Sigmoid colon (tissue), 3 donors: Measurements from ENCODE around the gene TMEM247.

Experiments used
- POLR2A ChIP-seq, 2 donors: fragments of 450-650 bp; IDR thresholded peaks; one replicate each; pipeline ENCODE4 v1.6.1; 2016; ENCODE audit warnings: antibody characterized with exemption in 2 of 2, mild to moderate bottlenecking in 2 of 2, moderate library complexity in 2 of 2
- TF ChIP-seq, protein P1 (sequence below), 4 experiments: fragments of 450-650 bp in 3 of 4; fragments of 200-600 bp in 1 of 4; IDR thresholded peaks; one replicate each; pipeline ENCODE4 v1.5.1; 2016 to 2019; ENCODE audit warnings: antibody characterized with exemption in 4 of 4, mild to moderate bottlenecking in 3 of 4, moderate library complexity in 2 of 4

DNA sequence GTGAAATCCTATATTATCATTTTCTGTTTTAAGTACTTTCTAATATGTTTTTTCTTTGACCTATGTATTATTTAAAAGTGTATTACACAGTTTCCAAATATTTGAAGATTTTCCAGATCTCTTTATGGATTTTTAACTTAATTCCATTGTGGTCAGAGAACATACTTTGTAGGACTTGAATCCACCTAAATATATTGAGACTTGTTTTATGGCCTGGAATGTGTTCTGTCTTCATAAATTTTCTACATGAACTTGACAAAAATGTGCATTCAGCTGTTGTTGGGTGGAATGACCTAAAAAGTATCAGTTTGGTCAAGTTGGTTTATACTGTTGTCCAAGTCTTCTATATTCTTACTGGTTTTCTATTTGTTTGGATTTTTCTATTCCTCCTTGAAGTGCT is 33.8 kb upstream of the TMEM247 start:
- TF ChIP-seq, protein P1, sequence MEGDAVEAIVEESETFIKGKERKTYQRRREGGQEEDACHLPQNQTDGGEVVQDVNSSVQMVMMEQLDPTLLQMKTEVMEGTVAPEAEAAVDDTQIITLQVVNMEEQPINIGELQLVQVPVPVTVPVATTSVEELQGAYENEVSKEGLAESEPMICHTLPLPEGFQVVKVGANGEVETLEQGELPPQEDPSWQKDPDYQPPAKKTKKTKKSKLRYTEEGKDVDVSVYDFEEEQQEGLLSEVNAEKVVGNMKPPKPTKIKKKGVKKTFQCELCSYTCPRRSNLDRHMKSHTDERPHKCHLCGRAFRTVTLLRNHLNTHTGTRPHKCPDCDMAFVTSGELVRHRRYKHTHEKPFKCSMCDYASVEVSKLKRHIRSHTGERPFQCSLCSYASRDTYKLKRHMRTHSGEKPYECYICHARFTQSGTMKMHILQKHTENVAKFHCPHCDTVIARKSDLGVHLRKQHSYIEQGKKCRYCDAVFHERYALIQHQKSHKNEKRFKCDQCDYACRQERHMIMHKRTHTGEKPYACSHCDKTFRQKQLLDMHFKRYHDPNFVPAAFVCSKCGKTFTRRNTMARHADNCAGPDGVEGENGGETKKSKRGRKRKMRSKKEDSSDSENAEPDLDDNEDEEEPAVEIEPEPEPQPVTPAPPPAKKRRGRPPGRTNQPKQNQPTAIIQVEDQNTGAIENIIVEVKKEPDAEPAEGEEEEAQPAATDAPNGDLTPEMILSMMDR (IDR thresholded peaks at IDR 0.05), result no peak
- no peak for TF ChIP-seq POLR2A (IDR thresholded peaks at IDR 0.05)
